Tibial nerve (tissue), 4 donors: ENCODE measurements around the gene NELL2.

ENCODE experiments used
- EP300 ChIP-seq, 2 donors: sonication (generic); formaldehyde crosslinking; IDR thresholded peaks; one replicate each; pipeline ENCODE4 v1.6.1; 2017; ENCODE audit warnings: antibody characterized with exemption in 2 of 2, mild to moderate bottlenecking in 1 of 2
- POLR2A ChIP-seq, 2 donors: fragments of 450-650 bp; IDR thresholded peaks; one replicate each; pipeline ENCODE4 v1.6.1; 2017; ENCODE audit warnings: antibody characterized with exemption in 2 of 2, mild to moderate bottlenecking in 2 of 2, moderate library complexity in 2 of 2
- TF ChIP-seq, protein P1 (sequence below), 5 experiments: fragments of 200-600 bp in 3 of 5; fragments of 450-650 bp in 2 of 5; sonication (generic) in 3 of 5; IDR thresholded peaks; one replicate each; pipeline ENCODE4 v1.5.1; 2016 to 2019; ENCODE audit warnings: antibody characterized with exemption in 5 of 5, mild to moderate bottlenecking in 3 of 5, moderate library complexity in 2 of 5

GRCh38 chr12:44519931-44520330 lies 356.2 kb downstream of the NELL2 start:
- TF ChIP-seq POLR2A (IDR thresholded peaks at IDR 0.05), result no peak
- TF ChIP-seq, protein P1, sequence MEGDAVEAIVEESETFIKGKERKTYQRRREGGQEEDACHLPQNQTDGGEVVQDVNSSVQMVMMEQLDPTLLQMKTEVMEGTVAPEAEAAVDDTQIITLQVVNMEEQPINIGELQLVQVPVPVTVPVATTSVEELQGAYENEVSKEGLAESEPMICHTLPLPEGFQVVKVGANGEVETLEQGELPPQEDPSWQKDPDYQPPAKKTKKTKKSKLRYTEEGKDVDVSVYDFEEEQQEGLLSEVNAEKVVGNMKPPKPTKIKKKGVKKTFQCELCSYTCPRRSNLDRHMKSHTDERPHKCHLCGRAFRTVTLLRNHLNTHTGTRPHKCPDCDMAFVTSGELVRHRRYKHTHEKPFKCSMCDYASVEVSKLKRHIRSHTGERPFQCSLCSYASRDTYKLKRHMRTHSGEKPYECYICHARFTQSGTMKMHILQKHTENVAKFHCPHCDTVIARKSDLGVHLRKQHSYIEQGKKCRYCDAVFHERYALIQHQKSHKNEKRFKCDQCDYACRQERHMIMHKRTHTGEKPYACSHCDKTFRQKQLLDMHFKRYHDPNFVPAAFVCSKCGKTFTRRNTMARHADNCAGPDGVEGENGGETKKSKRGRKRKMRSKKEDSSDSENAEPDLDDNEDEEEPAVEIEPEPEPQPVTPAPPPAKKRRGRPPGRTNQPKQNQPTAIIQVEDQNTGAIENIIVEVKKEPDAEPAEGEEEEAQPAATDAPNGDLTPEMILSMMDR (IDR thresholded peaks at IDR 0.05), result no peak
- no peak for TF ChIP-seq EP300 (IDR thresholded peaks at IDR 0.05)
